HUES48 (cell line): ENCODE data around the gene TEX35.

Source experiments
- H3K27ac ChIP-seq: one replicate; pipeline ENCODE4 v1.7.0; 2013; ENCODE audit warnings: low read depth, low read length, inconsistent platforms
- H3K27me3 ChIP-seq: 2 replicates; pipeline ENCODE4 v1.6.1; 2013; ENCODE audit warnings: mild to moderate bottlenecking, low read length; ENCODE audit not compliant: control insufficient read depth, insufficient read depth
- H3K36me3 ChIP-seq: 2 replicates; pipeline ENCODE4 v1.6.1; 2013; ENCODE audit warnings: low read length; ENCODE audit not compliant: control insufficient read depth, insufficient read depth
- H3K4me1 ChIP-seq: 2 replicates; pipeline ENCODE4 v1.6.1; 2013; ENCODE audit warnings: mild to moderate bottlenecking, low read length; ENCODE audit not compliant: control insufficient read depth, insufficient read depth
- H3K4me3 ChIP-seq: 2 replicates; pipeline ENCODE4 v1.5.1; 2013; ENCODE audit warnings: mild to moderate bottlenecking, low read depth, low read length
- H3K9ac ChIP-seq: 2 replicates; pipeline ENCODE4 v1.6.1; 2013; ENCODE audit warnings: mild to moderate bottlenecking, low read depth, low read length, moderate library complexity
- H3K9me3 ChIP-seq: 2 replicates; pipeline ENCODE4 v1.6.1; 2013; ENCODE audit warnings: low read length; ENCODE audit not compliant: control insufficient read depth, insufficient read depth

TEX35 gene

DNA sequence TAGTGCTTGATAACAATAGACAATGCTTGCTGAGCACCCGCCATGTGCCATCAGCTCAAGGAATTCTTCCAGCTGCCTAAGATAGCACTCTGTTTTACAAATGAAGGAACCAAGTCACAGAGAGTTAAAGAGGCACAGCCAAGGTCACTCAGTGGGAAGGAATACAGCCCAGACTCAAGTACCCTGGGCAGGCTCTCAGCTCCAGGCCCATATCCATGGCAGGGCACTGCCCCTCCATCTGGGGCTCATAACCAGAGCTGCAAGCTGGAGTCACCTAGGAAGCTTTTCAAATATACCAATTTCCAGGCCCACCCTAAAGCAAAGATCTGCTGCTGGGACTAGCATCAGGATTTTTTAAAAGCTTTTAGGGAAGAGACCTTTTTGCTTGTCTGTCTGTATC lies 17.8 kb upstream of the TEX35 start:
- no peak overlapping the region for H3K4me3 ChIP-seq
- no peaks in the 10 kb centered on the region for H3K9me3 ChIP-seq
- H3K9ac ChIP-seq: no peak overlapping the region
- no peaks in the 10 kb centered on the region for H3K27me3 ChIP-seq
- H3K36me3 ChIP-seq: no peaks in the 10 kb centered on the region
- no peak overlapping the region for H3K27ac ChIP-seq
- no peaks in the 10 kb centered on the region for H3K4me1 ChIP-seq

DNA sequence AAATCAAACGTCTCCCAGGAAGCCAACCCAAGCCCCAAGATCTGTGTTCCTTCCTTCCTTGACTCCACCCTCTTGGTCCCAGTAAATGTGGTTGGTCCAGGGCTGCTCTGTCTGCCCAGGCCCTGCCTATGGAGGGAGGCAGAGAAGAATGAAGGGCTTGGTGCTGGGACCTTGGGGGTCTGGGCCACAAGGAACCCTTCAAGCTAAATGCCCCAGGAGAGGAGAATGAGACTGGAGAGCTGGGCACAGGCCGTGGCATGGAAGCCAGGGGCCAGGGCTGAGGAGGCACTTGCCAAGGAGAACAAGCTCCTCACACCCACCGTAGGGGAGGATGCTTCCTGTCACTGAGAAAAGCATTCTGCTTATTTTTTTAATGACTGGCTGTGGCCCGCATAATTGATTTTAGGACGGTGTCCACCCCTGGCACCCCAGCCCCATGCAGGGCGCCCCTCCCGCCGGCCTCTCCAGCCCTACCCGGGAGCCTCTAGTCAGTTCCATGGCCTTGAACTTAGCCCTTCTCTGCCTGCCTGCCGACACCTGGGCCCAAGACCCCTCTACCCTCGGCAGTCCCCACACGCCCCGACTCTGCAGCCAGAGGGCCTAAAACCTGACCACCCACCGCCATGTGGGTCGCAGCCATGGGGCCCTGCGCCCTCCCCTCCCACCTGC lies 17.0 kb upstream of the TEX35 start:
- H3K9ac ChIP-seq: no peak overlapping the region
- no peak overlapping the region for H3K4me3 ChIP-seq
- no peaks in the 10 kb centered on the region for H3K4me1 ChIP-seq
- no peaks in the 10 kb centered on the region for H3K27me3 ChIP-seq
- H3K36me3 ChIP-seq: no peaks in the 10 kb centered on the region
- no peak overlapping the region for H3K27ac ChIP-seq
- H3K9me3 ChIP-seq: no peaks in the 10 kb centered on the region

DNA sequence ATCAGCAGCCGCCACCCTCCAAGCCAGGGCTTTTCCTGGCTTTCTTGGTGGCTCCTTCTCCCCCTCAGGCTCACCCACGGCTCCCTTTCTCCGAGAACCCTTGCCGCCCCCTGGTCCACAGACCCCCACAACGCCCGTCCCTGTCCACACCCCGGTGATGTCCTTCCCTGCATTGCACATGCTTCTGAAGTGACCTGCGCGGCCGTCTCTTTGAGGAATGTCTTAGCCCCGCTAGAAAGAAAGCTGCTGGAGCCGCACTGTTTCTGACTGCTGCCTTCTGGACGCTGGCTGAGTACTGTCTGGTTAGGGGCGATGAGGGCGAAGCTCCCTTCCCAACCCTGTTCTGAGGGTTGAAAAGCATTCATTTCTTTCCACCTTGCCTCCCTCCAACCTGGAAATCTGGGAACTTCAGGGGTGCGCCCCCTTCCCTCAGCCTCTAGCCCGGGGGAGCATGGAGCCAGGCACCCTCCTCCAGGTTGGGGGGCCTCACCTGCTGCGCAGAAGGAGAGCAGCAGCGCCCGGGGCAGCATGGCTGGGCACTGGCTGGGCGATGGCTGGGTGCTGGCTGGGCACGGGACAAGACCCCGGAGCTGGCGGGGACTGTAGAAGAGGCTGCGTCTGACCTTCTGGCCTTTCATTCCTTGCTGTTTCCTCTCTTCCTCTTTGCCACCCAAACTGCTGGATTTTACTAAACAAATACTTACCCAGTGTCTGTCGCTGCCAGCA lies 16.3 kb upstream of the TEX35 start, which contains the start of gene CLEC20A:
Gene CLEC20A, minus strand, starts transcription at position 555 of the 726 bp plus-strand sequence. Its CDS starts 25 bp downstream, at position 530.
- Histone ChIP-seq H3K36me3 (no peaks in the 10 kb centered on the region), H3K27me3 (no peaks in the 10 kb centered on the region), H3K9ac (no peak within 1 kb of the TSS), H3K9me3 (no peaks in the 10 kb centered on the region), H3K4me1 (no peaks in the 10 kb centered on the region), H3K27ac (no peak within 1 kb of the TSS), H3K4me3 (no peak within 1 kb of the TSS)

DNA sequence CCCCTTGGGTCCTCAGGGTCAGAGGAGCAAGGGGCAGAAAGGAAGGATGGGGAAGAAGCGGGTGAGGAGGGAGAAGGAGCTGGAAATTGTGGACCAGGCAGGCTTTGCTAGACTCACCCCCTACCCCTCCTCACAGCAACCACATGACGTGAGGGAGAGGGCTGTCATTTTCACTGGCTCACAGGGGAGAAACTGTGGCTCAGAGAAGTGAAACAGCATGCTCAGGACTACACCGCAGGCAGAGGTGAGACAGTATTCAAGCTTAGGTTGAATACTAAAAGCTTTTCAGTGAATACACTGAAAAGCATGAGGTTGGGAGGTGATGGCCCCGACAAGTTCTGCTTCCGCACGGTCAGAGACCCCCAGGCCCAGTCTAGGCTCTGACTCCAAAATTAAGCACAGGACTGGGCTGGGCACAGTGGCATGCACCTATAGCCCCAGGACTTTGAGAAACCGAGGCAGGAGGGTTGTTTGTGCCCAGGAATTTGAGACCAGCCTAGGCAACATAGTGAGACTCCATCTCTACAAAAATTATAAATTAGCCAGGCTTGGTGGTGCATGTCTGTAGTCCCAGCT lies 14.9 kb upstream of the TEX35 start:
- Histone ChIP-seq H3K27ac (no peak overlapping the region), H3K4me3 (no peak overlapping the region), H3K4me1 (no peaks in the 10 kb centered on the region), H3K27me3 (no peaks in the 10 kb centered on the region), H3K36me3 (no peaks in the 10 kb centered on the region), H3K9ac (no peak overlapping the region), H3K9me3 (no peaks in the 10 kb centered on the region)

DNA sequence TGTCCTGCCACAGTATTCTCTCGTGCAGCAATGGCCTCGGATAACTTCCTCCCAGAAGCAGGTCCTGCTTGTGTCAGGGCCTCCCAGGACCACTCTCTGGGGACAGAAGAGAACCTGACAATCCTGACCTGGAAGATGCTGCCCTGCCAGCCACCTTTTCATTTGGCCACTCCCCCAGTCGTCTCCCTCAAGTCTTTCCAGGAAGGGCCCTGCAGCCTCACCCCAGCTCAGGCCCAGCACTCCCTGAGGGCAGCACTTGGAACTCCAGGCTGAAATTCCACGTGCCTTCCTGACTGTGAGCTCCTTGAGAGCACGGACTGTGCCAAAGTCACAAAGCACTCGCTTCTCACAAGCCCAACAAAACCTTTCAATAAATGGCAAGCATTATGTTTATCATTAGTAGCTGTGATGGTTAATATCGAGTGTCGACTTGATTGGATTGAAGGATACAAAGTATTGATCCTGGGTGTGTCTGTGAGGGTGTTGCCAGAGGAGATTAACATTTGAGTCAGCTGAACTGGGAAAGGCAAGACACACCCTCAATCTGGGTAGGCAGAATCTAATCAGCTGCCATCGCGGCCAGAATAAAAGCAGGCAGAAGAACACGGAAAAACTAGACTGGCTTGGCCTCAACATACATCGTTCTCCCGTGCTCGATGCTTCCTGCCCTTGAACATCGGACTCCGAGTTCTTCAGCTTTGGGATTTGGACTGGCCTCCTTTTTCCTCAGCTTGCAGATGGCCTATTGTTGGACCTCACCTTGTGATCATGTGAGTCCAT lies 13.8 kb upstream of the TEX35 start:
- H3K36me3 ChIP-seq: no peaks in the 10 kb centered on the region
- no peak overlapping the region for H3K9ac ChIP-seq
- H3K9me3 ChIP-seq: no peaks in the 10 kb centered on the region
- no peak overlapping the region for H3K27ac ChIP-seq
- H3K4me1 ChIP-seq: no peaks in the 10 kb centered on the region
- H3K4me3 ChIP-seq: no peak overlapping the region
- no peaks in the 10 kb centered on the region for H3K27me3 ChIP-seq

DNA sequence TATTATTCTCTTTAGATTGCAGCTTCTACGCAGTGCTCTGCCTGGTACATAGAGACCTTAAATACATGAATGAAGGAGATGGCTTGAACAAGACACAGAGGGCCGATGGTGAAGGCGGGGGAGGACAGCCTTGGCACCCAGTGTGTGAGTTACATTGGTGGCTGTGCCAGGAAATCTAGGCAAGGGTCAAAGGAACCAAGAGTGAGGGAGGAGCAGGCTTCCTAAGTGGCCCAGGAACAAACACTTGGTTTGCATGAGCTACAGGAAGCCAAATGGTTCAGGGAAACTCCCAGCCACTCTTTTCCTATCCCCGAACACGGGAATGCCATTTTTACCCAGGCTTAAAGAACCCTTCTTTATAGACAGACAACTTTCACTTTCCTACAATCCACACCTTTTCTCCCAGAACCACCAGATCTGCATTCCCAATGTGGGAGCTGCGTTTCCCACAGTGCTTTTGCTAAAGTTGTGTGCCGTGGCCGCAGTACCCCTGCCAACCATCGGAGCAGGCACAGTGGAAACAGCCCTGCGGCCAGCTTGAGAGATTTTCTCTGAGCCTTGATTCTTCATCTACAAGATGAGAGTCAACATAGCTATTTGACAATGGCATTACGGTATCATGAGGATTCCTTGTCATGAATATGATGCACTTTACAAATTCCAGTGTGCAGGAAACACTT lies 12.7 kb upstream of the TEX35 start:
- Histone ChIP-seq H3K4me3 (no peak overlapping the region), H3K9ac (no peak overlapping the region), H3K4me1 (no peaks in the 10 kb centered on the region), H3K9me3 (no peaks in the 10 kb centered on the region), H3K36me3 (no peaks in the 10 kb centered on the region), H3K27ac (no peak overlapping the region), H3K27me3 (no peaks in the 10 kb centered on the region)

DNA sequence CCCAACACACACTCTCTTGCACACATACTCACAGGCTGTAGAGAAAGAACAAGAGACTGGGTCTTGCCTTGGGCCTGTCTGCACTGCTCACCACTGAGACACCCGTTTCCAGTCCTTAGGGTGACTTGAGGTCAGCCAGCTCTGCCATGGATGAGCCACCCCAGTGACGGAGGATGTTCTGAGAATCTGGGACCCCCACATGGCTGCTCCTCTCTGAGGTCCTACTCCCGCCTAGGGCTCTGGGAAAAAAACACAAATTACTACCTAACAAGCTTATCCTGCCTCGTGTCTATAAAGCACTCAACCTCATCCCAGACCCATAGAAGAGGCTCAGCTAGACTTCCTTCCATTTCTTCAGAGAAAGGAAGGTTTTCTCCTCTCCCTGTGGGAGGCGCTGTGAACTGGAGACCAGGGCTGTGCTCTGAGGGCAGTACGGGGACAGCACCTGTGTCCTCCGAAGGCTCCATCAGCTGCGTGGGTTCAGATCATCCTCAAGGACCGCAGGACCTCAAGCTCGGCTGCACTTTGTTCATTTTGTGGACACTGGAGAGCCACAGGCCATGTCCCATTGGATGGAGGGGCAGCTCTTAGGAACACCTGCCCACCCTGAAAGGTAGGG lies 11.9 kb upstream of the TEX35 start:
- H3K9ac ChIP-seq: no peak overlapping the region
- H3K4me1 ChIP-seq: no peaks in the 10 kb centered on the region
- no peaks in the 10 kb centered on the region for H3K36me3 ChIP-seq
- H3K9me3 ChIP-seq: no peaks in the 10 kb centered on the region
- H3K4me3 ChIP-seq: no peak overlapping the region
- no peaks in the 10 kb centered on the region for H3K27me3 ChIP-seq
- no peak overlapping the region for H3K27ac ChIP-seq

DNA sequence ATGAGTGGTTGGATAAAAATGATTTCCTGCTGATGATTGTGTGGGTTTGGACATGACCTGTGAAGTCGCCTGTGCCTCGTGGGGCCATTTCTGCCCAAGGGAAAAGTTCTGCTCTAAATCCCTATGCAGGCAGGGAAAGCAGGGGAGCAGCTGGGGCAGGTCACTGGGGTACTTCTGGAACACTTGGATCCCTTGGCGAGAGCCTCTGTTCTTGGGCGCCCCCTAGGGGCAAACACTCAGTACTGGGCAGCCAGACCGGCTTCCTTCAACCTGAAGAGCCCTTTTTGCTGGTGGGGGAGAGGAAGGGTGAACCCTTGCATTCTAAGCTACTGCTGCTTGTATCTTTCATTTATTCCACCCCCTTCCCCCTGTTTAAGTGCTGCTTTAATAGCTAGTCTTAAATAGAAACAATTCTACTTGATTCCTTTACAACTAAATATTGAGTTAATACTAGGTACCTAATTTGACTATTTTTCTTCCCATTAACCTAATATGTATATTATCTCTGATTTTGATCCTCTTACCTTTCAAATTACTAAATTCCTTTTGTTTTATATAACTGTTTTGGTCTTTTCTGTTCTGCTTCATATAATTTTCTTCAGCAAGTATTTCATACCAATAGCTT lies 11.1 kb upstream of the TEX35 start:
- H3K9ac ChIP-seq: no peak overlapping the region
- no peak overlapping the region for H3K27ac ChIP-seq
- H3K27me3 ChIP-seq: no peaks in the 10 kb centered on the region
- H3K9me3 ChIP-seq: no peaks in the 10 kb centered on the region
- H3K4me1 ChIP-seq: no peaks in the 10 kb centered on the region
- no peaks in the 10 kb centered on the region for H3K36me3 ChIP-seq
- no peak overlapping the region for H3K4me3 ChIP-seq

DNA sequence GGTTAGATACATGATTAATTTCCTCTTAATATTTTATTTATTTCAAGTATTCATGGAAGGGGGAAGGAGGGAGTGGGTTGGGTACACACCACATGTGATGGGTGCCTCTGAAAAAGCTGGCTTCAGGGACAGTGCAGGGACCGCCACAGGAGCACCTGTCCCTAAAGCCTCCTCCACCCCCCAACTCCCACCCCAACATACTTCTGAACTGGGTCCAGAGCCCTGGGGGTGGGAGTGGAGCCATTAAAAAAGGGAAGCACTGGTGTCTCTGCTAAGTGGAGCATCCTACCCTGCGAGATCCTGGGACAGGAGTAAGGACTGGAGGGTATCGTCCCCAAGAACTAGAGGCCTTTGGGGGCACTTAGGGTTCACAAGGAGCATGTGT lies 10.6 kb upstream of the TEX35 start:
- no peak overlapping the region for H3K27ac ChIP-seq
- H3K4me3 ChIP-seq: no peak overlapping the region
- no peaks in the 10 kb centered on the region for H3K9me3 ChIP-seq

DNA sequence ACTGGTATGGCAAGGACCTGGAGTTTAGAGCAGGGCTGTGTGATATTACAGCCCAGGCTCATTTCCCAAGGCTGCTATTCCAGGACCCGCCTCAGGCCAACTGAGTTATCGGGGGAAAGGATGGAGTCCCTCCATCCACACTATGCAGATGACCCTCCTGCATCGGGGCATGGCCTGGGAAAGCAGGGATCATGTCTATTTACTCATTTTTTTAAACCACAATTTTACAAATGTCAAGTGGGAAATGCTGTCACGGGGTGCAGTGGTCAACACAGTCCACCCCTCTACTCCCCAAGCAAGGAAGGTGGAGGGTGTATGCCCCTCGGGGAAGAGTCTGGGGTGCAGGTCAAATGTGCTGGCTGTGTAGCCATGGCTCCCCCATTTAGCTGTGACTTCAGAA lies 10.1 kb upstream of the TEX35 start:
- H3K4me1 ChIP-seq: no peaks in the 10 kb centered on the region
- no peaks in the 10 kb centered on the region for H3K36me3 ChIP-seq
- no peaks in the 10 kb centered on the region for H3K27me3 ChIP-seq
- H3K9me3 ChIP-seq: no peaks in the 10 kb centered on the region
- H3K9ac ChIP-seq: no peak overlapping the region
- no peak overlapping the region for H3K27ac ChIP-seq
- H3K4me3 ChIP-seq: no peak overlapping the region

More for the DNA sequence above, 10.6 kb upstream of the TEX35 start:
- Histone ChIP-seq H3K36me3 (no peaks in the 10 kb centered on the region), H3K9ac (no peak overlapping the region), H3K4me1 (no peaks in the 10 kb centered on the region), H3K27me3 (no peaks in the 10 kb centered on the region)
